ENCODE data around the gene PMPCA.
A peak's percentile ranks its signal among the peaks of the same experiment; 100 is the strongest.

The PMPCA gene

DNA sequence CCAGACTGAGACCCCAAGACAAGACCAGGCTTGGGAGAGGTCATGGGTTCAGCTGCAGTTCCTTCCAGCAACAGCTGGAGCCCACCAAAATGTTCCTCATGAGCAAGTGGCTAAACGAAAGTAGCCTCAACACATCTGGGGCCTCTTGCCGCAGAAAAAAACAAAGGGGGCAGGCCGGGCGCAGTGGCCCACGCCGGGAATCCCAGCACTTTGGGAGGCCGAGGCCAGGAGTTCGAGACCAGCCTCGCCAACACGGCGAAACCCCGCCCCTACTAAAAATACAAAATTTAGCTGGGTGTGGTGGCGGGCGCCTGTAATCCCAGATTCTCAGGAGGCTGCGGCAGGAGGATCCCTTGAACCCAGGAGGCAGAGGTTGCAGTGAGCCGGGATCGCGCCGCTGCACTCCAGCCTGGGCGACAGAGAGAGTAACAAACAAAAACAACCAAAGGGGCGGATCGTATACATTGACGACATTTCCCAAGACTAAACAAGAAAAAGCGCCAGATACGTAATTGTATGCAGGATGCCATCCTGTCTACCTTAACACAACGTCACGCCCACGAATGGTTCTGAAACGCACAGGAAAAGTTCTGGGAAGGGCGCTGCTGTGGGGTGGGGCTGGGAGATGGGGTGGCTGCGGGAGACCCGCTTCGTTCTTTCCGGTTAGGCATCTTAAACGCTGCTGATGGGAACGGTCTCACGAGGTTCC is 27.5 kb downstream of the PMPCA start:
- no peak for DNase-seq

DNA sequence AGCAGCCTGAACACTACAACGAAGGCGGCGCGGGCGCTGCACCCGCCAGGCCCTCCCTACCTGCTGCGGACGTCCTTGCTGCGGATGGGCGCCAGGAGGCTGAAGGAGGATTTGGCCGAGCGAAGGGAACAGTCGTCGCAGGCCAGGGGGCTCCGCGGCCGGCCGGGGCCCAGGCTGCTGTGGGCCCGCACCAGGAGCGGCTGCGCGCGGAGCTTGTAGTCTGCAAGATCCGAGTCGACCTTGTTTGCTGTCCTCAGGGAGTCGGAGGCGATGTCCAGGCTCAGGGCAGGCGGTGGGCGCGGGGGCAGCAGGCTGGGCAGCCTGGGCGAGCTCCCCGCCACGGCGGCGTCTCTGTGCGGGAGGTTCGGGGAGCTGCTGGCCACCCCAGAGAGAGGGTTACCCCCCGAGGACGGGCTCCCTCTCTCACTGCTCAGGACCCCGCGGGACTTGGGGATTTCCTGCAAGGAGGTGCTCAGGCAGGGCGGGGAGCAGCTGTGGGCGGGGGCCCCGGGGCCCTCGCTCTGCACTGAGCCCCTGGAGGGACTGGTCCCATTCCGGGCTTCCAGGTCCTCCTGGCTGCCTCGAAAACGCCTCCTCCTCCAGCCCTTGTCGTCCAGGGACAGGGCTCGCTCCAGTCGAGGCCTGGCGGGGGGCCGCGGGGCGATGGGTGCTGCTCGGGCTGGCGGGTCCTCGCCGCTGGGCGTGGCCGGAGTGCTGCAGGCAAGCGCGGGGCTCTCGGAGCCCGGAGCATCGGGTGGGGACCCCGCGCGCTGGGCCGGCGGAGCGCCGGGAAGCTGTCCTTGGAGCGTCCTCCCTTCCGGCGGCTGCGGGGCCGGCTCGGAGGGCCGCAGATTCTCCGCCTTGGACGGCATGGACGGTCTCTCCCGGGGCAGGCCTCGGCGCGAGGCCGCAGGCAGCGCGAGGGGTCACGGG is 28.4 kb downstream of the PMPCA start:
- DNase-seq: peak; percentile 39

DNA sequence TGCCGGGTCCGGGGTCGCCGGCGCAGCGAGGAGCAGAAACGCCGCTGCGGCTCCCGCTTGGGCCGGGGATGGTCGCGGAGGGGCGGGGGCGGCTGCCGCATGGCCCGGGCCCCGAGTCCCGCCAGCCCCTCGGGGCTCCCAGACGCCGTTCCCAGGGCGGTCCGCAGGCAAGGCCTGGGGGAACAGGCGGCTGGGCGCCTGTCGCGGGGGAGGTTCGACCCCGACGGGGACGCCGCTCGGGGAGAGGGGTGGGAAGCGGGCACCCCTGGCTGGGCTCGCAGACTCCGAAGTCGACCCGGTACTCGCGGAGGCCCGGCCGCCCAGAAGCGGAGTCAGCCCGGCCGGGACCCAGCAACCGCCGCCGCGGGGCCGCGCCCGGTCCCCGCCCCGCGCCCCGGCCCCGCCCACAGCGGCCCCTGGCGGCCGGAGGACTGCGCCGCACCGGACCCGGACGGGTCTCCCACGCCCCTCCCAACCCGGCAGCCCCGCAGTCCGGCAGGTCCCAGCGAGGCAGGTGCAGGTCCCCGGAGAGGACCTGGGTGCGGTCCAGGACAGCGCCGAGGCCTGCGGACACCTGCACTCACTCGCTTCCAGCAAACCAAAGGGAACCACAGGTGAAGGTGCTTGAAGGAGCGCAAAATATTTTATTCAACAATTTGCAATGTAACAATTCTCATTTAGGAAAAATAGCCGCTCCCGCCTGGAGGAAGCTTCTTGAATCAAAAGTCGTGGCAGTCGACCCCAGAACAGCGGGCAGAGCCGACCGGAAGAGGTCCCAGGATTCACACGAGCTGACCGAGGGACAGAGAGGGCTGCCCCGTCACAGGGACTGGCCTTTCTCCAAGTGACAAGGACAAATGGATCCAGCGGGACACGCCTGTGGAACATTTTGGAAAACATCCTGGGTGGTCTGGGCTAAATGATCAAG is 29.3 kb downstream of the PMPCA start, which contains the start of gene INPP5E:
Gene INPP5E (minus strand): TSS at position 365 of the 928 bp plus-strand sequence. CDS start 426 bp downstream, outside the sequence.
- DNase-seq: peak; percentile 76

DNA sequence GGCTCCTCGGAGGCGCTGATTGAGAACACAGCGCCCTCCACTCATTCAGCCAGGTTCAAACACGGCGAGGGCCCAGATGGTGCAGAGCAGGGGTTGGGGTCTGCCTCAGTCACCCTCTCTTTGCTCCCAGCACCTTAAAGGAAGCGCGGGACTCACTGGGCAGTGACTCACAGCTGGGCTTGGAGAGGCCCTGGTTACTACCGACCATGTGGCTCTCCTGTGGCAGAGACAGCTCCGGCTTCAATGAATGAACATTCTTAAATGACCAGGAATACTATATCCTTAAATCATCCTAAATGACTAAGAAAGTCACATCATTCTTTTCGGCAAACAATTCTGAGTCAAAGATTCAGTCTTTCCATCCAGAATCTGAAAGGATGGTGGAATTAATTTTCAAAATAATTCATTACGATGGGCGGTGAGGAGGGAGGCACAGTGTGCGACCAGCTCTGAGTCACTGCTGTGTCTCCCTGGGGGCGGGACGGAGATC is 30.8 kb downstream of the PMPCA start:
- DNase-seq: no peak

- DNase-seq: no peak
Measured at GRCh38 chr9:136441681-136442245, 31.3 kb downstream of the PMPCA start.

DNA sequence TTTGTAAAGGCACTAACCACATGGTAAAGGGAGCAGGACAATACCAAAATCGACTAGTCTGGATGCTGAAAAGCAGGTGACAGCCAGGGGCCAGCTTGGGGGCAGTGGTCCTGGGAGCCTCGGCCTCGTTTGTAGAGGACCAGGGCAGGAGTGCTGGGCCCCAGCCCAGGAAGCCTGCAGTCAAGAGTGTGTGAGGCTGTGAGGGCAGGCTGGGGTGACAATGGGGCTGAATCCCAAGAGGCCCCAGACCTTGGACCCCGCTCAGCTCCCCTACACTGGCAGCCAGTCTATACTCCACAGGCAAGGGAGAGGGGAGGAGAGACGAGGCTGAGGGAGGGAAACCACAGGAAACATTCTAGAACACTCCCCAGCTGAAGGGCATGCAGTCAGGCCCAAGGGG is 31.8 kb downstream of the PMPCA start:
- DNase-seq: no peak

DNA sequence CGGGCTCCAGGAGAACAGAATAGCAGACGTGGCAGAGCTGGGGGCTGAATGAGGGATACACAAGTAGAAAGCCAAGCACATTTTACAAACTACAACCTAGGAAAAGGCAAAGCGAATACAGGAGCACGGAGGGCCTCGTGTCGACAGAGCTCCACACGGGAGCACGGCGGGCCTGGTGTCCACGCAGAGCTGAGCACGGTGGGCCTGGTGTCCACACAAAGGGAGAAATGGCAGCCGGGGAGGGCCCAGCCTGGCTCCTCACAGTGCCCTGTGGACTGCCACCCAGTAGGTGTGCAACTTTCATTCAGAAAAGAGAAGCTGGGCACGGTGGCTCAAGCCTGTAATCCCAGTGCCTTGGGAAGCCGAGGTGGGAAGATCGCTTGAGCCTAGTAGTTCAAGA is 32.6 kb downstream of the PMPCA start:
- no peak for DNase-seq

DNA sequence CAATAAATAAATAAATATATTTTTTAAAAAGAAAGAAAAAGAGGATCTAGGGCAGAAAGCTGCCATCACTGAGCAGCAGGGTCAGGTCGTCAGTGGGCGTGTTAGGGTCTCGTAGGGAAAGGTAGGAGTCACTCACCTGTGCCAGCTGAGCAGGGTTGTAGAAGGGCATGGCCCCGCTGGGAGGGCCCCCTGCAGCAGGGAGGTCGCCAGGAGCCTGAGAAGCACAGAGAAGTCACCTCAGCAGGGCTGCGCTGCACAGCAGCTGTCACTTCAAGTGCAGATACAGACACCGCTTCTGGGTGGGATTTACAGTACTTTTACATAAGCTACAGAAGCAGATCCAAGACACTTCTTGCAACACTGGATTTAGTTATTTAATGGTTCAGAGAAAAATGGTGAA is 33.2 kb downstream of the PMPCA start:
- no peak for DNase-seq

- no peak for DNase-seq
Measured at GRCh38 chr9:136444102-136444501, 33.6 kb downstream of the PMPCA start.

DNA sequence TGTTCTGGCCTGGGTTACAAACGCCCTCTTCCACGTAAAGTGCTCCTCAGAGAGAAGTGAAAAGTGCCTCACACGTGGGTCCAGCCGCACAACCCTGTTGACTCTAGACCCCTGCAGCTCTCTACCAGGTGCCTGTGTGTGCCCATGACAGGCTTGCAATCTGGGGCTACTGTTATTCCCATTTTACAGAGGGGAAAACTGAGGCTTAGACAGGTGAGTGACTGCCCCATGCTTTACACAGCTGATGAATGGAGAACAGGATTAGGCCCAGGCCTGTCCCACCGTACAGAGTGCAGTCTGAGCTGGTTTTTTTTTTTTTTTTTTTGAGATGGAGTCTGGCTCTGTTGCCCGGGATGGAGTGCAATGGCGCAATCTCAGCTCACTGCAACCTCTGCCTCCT is 35.3 kb downstream of the PMPCA start:
- DNase-seq: no peak

- no peak for DNase-seq
Measured at GRCh38 chr9:136447173-136447778, 36.8 kb downstream of the PMPCA start.

DNA sequence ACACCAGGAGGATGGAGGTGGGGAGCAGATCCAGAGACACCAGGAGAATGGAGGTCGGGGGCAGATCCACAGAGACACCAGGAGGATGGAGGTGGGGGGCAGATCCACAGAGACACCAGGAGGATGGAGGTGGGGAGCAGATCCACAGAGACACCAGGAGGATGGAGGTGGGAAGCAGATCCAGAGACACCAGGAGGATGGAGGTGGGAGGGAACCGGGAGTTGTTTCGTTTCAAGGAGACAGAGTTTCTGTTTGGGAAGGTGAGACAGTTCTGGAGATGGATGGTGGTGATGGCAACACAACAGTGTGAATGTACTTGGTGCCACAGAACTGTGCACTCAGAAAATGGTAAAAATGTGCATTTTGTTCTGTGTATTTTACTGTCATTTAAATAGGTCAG is 38.2 kb downstream of the PMPCA start:
- DNase-seq: no peak

- no peak for DNase-seq
Measured at GRCh38 chr9:136451221-136451877, 40.9 kb downstream of the PMPCA start.

- DNase-seq: no peak
Measured at GRCh38 chr9:136453326-136453725, 42.9 kb downstream of the PMPCA start.

DNA sequence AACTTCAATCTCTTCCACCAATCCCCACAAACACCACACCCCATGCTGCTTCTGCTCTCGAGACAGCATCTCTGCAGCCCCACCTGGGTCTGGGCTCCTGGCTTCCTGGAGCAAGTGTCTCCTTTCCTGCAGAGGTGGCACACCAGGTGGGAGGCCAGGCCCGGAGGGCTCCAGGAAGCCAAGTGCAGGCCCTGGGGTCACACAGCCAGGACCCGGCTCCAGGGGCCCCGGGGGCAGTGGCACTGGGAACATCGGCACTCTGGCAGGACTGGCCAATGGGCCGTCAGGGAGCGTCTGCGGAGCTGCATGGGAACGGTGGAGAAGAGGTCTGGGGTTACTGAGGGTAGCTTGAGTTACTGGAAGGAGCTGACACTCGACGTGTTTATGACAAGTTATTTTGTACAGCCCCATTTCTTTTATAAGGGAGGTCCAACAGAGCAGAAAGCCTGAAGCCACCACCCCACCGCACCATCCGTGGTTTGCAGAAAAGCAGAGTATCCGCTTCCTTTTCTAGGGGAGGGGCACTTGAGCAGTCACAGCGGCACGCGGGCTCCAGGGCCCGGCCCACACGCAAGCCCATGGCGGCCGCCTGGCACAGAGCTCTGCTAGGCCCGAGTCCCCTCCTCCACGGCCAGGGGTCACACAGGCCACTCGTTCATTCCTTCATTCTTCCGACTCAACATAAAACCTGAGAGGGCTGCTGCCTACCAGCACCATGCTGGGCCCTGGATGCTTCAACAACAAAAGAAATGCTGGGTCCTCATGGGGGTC is 43.8 kb downstream of the PMPCA start:
- no peak for DNase-seq

DNA sequence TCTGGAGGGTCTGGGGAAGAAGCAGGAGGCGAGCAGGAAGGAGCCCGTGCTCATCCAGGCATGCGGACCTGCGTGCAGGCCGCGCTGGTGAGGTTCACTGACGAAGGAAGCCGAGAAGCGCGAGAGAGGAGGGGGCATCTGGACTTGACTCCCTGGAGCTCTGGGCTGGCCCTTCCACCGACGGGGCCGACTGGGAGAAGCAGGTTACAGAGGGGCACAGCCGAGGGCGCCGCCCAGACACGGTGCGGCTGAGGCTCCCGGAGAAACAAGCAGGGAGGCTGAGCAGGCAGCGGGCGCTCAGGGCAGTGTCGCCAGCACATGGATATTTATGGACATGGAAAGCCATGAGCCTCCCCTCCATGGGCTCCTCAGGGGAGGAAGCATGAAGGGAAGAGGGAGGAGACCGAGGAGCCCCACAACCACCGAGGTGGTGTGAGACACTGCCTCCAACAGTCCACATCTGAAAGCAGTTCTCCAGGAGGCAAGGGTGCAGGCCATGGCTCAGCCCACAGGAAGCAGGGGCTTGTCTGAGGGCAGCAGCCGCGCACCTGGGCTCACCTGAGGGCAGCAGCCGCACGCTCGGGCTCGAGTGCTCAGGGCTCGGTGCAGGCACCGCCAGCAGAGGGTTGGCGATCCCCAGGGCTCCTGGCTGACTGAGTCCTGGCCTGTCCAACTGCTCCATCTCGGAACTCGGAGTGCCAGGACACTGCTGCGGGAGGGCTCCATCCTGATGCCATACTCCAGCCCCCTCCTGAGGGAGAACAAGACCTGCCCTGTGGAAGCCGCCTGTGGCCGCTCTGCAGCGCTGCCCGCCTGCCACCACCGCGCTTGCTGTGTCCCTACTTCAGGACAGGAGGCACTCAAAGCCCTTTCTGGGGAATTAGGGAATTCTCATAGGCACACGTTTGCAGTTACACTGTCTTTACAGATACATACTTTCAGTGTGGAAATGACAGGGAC is 44.9 kb downstream of the PMPCA start:
- DNase-seq: no peak

- no peak for DNase-seq
Measured at GRCh38 chr9:136456258-136456657, 45.8 kb downstream of the PMPCA start.

- no peak for DNase-seq
Measured at GRCh38 chr9:136457326-136457725, 46.9 kb downstream of the PMPCA start.

DNA sequence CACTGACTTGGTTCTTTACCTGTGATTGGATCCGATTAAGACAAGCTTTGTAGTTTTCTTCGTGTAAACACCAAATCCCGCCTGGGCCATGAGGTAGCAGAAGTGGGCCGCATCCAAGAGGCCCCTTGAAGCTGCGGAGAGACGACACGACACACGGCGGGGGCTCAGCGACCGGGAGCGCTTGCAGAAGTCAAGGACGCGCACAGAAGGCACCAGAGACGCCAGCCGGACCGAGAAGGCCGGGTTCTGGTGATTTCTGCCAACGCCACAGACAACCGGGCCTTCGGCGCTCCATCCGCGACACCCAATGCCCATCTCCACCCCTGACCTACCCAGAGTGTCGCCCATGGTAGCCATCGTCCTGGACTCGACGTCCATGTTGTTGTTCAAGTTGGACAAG is 49.0 kb downstream of the PMPCA start:
- DNase-seq: no peak

Measured in activated effector memory CD4-positive, alpha-beta T cell treated with Interleukin-2 at 50 U/mL for 16 hours (primary cell).